GM19438 (cell line): ENCODE measurements around the gene PKNOX2.

Source experiments
- ATAC-seq: cut with Tn5 transposase; IDR thresholded peaks from one replicate; pipeline ENCODE4 v1.9.1; 2021; ENCODE audit warnings: low read depth; ENCODE audit not compliant: unreplicated experiment

Gene PKNOX2, protein sequence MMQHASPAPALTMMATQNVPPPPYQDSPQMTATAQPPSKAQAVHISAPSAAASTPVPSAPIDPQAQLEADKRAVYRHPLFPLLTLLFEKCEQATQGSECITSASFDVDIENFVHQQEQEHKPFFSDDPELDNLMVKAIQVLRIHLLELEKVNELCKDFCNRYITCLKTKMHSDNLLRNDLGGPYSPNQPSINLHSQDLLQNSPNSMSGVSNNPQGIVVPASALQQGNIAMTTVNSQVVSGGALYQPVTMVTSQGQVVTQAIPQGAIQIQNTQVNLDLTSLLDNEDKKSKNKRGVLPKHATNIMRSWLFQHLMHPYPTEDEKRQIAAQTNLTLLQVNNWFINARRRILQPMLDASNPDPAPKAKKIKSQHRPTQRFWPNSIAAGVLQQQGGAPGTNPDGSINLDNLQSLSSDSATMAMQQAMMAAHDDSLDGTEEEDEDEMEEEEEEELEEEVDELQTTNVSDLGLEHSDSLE

DNA sequence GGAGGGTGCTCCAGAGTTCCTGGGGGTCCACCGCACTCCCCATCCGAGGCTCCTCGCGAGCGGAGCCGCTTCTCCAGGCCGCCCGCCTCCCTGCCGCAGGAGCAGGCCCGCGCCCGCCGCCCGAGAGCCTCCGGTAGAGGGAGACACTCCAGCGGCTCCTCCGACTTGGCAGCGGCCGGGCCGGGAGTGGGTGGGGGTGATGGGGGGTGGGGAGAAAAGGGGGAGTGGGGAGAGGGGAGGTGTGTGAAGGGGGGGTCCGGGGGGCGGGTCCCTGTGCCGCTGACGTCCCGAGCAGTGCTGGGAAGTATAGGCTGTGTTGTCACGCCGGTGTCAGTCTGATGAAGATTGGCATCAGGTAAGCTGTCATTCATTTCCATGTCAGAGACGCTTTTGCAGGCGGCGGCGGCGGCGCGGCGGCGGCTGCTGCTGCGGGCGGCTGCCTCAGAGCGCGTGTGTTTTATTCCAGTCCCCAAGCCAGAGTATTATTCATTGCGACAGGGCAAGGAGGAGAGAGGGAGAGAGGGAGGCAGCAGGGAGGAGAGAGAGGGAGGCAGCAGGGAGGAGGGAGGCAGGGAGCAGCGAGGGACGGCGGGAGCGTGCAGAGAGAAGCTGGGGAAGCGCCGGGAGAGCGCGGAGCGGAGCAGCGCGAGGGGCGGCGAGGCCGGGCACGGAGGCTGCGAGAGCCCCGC, at the start of gene PKNOX2:
Gene PKNOX2, plus strand, starts transcription at position 330 of the 689 bp plus-strand sequence. CDS start 186,555 bp downstream, outside the sequence.
- peak; percentile 58 for ATAC-seq

DNA sequence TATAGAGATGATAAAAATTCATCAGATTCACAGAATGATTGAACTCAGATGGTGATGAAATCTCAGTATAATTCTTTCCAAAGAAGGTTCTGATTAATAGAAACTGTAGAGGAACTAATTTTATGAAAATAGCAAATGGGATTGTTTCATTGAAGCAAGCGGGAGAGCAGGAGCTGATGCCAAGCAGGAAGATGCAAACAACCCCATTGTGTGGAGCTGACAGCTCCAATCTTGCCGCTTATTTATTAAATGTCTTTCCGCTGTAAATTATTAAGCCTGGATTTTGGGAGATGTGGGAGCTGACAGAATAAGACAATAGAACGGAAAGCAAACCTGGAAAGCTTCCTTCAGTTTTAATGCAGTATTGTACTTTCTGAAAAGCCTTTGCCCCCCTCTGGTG, 47.1 kb upstream of the PKNOX2 start:
- no peak for ATAC-seq

DNA sequence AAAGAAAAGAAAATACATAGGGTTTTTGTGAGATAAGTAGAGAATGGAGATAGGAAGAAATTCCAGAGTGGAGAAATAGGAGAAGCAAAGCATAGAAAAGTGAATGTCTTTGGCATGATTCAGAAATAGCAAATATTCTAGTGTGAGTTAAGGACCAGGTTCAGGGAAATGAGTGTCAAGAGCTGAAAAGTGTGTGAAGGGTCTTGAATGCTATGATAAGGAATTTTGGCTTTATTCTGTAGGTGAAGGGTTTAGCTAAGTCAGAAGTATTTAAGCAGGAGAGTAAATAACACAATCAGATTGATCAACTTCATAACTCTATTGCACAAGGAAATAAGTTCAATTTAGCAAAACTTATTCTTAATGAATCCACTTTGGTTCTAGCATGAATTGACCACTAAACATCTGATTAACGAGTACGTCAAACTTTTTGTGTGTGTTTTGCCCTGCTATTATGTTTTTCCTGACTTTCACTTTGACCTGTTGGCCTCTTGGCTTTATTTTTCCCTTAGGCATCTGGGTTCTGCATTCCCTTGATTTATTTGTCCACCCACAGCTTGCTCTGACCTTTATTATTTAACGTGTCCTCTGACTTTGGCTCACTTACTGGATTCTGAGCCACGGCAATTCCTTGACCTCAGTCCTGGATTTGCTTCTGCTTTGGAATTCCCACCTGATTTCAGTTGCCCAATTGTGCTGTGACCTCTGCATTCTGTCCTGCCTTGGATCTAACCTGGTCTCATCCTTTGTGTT, 41.2 kb upstream of the PKNOX2 start:
- no peak for ATAC-seq

DNA sequence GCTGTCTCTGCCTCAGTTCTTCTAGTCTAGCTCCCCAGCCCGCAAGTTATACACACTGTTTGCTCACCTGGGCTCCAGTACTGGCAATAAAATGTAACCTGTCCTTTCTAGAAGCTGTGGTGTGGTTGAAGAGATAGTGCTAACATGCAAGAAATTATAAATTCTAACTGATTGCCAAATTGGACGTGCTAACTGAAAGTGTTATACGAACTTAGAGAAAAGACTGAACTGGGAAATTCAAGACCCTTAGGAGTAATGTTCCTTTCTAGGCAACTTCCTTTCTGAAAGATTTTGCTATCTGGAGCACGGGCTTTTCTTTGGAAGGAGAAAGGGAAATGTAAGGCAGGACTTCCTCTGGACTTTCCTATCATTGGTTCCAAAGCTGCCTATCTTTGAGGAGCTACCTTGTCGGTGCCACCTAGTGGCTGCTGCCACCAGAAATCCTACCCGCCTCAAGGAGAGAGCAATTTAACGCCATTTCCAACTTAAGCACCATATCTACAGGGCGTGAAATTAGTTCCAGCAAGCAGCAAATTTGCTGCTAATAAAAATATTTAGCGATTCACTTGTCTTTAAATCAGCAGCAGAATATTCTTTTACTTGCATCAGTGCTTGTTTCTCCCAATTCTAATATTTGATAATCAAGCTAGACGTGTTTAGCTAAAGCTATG, 40.5 kb upstream of the PKNOX2 start:
- peak; percentile 93 for ATAC-seq

DNA sequence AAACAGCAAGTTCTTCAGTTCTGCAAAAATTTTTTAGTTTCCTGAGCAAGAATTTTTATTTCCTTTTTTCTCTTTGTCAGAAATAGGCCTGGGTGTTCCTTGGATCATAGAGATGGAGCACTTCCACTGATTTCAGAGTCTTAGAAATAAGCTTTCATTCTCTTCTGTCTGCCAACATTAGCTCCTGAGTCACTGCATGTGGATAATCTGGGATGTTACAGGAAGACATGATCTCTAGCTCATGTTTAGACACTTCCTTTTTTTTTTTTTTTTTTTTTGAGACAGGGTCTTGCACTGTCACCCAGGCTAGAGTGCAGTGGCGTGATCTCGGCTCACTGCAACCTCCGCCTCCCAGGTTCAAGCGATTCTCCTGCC, 39.9 kb upstream of the PKNOX2 start:
- no peak for ATAC-seq

DNA sequence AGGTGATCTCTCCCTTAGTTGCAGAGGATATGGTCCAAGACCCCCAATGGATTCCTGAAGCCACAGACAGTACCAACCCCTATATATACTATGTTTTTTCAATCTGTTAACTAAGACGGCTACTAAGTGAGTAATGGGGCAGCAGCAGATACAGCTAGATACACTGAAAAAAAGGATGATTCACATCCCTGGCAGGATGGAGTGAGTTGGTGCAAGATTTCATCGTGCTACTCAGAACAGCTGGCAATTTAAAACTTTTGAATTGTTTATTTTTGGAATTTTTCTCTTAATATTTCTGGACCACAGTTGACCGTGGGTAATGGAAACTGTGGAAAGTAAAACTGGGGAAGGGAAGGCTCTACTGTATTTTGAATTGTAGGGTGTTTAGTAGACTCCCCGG, 36.1 kb upstream of the PKNOX2 start:
- no peak for ATAC-seq

DNA sequence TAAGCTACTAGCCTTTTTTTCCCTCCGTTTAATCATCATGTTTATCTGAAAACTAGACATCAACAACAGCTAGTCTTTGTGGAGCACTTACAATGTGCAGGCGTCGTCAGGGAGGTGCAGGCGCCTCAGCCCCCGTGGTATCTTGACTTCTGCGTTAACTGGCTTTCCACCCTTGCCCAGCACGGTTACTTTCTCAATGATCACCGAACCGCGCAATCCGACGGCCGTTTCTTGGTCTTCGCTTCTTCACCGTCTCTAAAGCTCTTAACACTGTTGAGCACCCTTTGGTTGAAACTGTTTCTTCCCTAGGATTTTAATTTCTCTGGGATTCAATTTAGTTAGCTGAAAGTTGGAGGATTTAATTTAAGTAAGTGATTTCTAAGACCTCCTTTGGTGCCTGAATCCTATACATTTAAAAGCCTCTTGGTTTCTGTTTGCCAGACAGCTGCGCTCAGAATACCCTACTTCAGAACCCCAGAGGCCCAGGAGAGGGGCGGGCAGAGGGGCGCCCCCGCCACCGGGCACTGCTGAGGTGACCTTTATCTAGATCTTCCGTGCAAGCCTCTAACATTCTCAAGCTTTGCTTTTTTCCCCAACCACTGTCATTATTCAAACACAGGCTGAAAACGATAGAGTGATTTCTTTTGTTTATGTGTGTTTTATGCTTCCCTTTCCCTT, 35.1 kb upstream of the PKNOX2 start:
- no peak for ATAC-seq

DNA sequence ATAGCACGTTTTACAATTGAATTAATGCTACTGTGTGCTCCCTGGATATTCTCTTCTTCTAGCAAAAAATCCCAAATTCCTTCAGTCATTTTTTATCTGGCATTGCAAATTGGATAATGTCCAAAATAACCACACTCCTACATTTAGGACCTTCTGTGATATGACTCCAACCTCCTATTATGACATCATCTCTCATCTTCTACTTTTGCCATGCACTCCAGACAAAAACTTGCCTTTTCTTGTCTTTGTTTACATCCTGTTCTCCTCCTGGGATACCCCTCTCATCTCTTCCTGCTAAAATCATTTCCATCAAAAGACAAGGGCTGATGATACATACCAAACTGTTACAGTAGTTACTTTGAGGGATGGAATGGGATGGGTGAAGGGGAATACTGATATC, 32.5 kb upstream of the PKNOX2 start:
- ATAC-seq, result no peak

DNA sequence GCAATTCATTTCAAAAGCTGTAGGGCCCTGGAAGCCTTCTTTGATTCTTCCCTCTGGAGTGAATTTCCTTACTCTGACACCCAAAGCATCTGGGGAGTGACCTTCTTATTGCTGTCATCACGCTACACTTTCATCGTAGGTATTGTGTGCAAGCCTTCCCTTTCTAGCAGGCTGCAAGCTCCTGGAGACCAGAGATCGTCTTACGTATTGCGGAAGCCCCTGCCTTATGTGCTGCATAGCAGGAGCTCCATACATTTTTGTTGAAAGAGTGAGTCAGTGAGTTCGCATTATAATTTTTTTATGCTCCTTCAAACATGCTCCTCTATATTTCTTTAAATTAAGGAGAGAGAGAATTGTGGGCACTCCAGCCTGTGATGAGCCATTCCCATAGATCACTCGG, 32.0 kb upstream of the PKNOX2 start:
- ATAC-seq, result no peak

DNA sequence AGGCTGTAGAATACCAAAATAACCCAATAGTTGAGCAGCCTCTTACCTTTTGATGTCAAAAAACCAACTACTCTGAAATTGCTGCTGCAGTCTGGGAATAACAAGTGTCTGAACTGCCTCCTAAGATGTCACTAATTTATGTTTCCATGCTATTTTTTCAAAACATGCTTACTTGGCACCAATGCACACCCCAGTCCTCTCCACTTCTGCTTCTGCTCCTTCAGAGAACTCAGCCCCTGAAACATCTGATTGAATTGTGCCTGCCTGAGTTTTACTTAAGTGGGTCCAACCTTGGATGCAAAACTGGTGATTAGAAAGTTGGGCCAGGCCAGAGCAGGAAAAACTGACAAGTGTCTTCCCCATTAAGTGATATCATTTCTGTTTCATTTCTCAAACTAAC, 28.6 kb upstream of the PKNOX2 start:
- ATAC-seq, result no peak

DNA sequence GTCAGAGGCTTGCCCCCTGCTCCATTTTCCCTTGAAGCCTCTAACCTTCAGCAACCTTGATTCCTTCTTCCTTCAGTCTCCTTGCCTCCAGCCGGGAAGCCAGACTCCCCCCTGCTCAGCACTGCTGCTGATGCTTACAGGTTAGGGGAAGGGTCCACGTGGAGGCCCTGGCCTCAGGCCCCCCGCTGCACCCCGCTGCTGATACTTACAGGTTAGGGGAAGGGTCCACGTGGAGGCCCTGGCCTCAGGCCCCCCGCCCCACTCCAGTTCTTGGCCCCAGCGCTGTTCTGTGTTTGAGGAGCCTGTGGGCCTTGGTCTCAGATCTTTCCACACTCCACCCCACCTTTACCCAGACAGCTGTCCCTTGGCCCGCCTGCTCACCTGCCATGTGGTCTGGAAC, 25.6 kb upstream of the PKNOX2 start:
- ATAC-seq, result no peak

DNA sequence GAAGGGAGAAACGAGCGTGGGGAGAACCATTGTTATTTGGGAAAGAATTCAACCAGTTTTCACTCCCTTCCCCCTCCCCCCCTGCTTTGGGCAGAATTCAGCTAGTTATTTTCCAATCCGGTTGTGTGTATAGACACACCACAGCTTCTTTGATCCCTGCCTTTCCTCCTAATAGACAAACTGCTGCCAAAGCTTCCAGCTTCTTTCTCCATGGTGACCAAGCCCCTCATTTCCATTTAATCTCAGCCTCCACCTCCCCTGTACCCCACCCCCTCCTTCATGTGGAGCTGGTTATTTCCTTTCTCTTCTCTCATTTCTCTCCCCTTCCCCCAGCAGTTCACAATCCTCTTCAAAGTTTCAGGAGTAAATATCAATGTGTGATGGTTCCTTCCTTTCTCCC, 24.8 kb upstream of the PKNOX2 start:
- ATAC-seq, result no peak

DNA sequence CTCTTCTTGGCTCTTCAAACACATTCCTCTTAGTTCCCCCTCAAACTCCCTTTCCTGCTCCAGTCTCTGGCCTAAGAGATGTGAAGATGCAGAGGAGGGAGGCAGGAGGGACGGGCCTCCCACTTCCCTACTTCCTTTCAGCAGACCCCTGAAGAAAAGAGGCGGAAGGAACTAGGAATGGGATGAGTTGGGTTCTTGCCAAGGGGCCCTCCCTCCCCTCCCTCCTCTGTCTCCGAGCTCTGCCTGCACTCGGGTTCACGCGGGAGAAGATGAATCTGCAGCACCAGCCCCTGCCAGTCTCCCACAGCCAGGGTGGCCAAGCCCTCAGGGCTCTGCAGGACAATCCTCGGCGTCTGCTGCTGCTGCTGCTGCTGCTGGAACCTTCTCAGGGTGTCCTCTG, 24.3 kb upstream of the PKNOX2 start:
- ATAC-seq, result no peak

DNA sequence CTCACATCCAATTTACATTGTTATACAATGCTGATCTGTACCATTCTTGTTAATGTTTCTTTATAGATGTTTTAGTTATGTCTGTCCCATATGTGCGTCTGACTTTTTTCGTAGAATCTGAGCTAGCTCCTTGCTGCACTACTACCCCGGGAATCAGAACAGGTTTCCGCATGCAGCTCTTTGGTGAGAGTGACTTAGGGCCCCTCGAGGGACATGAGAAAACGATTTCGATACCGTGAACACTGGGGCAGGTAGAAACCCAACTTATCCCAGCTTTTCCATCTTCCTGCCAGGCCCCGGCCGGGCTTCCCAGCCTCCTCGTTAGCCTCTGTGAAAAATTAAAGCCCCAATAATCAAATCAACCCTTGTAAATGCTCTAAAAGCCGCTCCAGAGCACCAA, 23.4 kb upstream of the PKNOX2 start:
- ATAC-seq, result no peak

DNA sequence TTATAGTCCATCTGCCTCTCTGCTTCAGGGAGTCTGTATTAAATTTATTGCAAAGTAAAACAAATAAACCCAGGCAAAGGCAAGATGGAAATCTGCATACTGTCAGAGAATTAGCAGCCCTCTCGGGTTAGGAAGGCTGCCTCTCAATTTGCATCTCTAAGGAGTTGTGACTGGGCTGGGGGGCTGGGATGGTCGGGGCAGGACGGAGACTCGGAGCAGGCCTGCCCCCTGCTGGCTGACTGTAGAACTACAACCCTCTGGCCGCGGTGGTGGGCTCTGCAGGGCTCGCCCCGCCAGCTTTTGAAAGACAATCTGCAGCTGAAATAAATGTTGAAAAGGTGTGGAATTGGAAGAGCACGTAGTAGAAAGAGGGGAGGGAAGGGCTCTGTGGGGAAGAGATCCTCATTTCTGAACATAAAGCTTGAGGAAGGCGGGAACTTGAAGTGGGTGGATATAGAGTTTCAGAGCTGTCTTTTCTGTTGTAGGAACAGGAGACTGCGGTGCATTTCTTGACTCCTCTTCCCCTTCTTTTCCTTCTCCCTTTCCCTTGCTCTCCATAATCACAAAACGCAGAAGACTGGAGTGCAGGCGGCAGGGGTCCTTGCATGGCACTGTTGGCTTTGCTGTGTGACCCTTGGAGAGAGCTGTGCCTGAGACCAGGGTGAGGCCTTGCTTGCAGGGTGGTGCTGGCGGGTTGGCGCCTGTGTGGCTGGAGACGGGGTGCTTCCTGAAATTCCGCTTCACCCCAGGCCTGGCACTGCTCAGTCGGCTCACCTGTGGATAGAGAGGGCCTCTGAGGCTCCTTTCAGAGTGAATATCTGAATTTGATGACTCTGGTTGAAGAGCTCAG, 22.6 kb upstream of the PKNOX2 start:
- peak; percentile 76 for ATAC-seq

DNA sequence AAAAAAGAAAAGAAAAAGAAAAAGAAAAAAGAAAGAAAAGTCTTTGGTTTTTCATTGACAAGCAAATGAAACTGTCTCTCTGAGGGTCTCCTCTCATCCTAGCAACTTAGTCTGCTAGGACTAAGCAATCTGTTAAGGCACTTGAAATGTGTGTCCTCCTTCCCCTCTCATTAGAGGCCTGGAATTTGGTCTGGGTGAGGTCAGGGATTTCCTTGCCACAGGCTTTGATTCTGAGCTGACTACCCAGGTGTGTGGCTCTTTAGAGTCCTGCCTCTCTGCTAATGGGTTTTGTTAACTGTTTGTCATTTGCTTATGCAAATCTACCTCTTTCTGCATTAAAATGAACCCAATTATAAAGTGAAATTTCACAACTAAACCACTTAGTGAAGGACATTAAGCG, 18.3 kb upstream of the PKNOX2 start:
- ATAC-seq, result no peak

DNA sequence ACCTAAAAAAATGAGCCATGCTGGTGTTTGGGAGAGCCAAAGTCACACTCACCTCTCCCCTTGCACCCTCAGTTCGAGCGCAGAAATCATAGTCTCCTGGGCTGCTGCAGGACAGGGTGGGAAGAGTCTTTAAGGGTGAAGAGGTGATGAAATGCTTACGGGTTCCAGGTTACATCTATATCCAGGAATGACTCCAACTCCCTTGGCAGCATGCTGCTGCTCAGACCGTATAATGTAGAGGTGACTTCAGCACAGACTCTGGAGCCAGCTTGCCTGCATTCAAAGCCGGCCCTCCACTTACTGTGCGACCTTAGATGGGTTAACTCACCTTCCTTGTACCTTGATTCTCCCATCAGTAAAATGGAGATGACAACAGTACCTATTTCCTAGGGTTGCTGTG, 17.3 kb upstream of the PKNOX2 start:
- ATAC-seq, result no peak

DNA sequence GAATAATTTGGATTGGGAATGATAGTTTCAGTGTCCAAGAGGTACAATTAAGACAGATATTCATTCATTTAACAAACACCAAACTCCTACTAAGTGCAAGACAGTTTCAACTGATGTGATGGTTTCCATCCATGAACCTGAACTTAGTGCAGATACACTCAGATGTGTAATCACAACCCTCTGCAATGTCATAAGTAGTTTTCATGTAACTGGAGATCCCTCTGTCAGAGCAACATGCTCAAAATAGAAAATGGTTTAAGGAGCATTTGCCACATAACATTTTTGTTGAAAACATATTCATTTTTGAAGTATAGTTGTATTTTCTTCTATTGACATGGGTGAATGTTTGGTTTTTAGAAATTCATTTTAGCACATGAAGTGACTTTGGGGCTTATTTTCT, 16.5 kb upstream of the PKNOX2 start:
- ATAC-seq, result no peak

DNA sequence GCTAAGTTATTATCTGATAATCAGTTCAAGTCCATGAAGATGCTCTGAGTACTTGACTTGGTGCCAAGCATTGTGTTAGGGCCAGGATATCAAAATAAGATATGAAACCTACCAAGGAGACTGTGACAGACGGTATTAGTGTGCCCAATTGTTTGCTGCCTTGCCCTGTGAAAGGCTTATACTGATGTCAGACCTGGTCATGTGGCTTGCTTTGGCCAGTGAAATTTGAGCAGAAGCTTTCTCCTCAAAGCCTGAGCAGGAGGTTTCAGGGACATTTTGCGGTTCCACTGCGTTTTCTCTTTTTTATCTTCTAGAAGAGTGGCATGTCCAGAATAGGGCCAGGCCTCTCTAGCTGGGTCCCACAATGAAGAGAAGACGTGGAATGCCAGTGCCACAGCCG, 15.8 kb upstream of the PKNOX2 start:
- ATAC-seq, result no peak
